GM21825 (cell line): ENCODE data around the gene TTC36.
"Not testable (repeated sequence)": the region's sequence is repeated elsewhere in the genome, so short reads cannot be mapped to it uniquely, and the experiment has no call there.

ENCODE experiments used
- ATAC-seq: cut with Tn5 transposase; IDR thresholded peaks from one replicate; pipeline ENCODE4 v1.9.1; 2021; ENCODE audit warnings: mild to moderate bottlenecking, moderate library complexity; ENCODE audit not compliant: unreplicated experiment

TTC36 gene

GRCh38 chr11:118574636-118575035, 47.4 kb downstream of the TTC36 start:
- no peak for ATAC-seq

GRCh38 chr11:118577995-118578394, 50.7 kb downstream of the TTC36 start:
- ATAC-seq: not testable (repeated sequence)
